H1 (cell line): ENCODE data around the gene PDLIM4. TPM values are rescaled to one million over a fixed set of nuclear protein-coding genes. Genes with fewer than 3 reads are reported as not detected.

ENCODE experiments used
- CTCF ChIA-PET: fragments of 300-600 bp; sonication (Branson Sonifier 250); formaldehyde crosslinking; loops from one replicate; lab custom pipeline; 2021; ENCODE audit not compliant: partially characterized antibody; lab: Charles Lee
- POLR2A ChIA-PET: fragments of 300-600 bp; sonication (Branson Sonifier 250); formaldehyde crosslinking; loops from one replicate; lab custom pipeline; 2021; ENCODE audit warnings: inconsistent platforms; ENCODE audit not compliant: partially characterized antibody; lab: Charles Lee
- DNase-seq, 2 experiments: peaks; one replicate each; pipeline versions ENCODE4 v3.0.0 to v3.0.0-alpha.2; 2010 to 2022; ENCODE audit warnings: low spot score in 2 of 2, low read depth in 1 of 2, mixed read lengths in 1 of 2
- FAIRE-seq: peaks from 2 replicates; lab custom pipeline; 2011; peaks lifted over from hg19 to GRCh38; lab: Jason Lieb, UNC
- H2AFZ ChIP-seq: 2 replicates; pipeline ENCODE4 v1.8.1; 2012; ENCODE audit warnings: low read length, inconsistent platforms
- H2AK5ac ChIP-seq: 2 replicates; pipeline ENCODE4 v1.6.1; 2013; ENCODE audit warnings: low read depth, low read length
- H2BK120ac ChIP-seq: replicated peaks from 2 replicates; pipeline ENCODE3; 2013; ENCODE audit warnings: low read depth, low read length, inconsistent platforms
- H2BK12ac ChIP-seq: 2 replicates; pipeline ENCODE4 v1.6.1; 2013; ENCODE audit warnings: low read depth, low read length
- H2BK15ac ChIP-seq: 2 replicates; pipeline ENCODE4 v1.6.1; 2013; ENCODE audit warnings: low read length
- H2BK20ac ChIP-seq: 2 replicates; pipeline ENCODE4 v1.6.1; 2013; ENCODE audit warnings: low read length
- H2BK5ac ChIP-seq: 2 replicates; pipeline ENCODE4 v1.6.1; 2013; ENCODE audit warnings: low read depth, low read length
- H3K14ac ChIP-seq: 2 replicates; pipeline ENCODE4 v1.6.1; 2013; ENCODE audit warnings: inconsistent platforms; ENCODE audit not compliant: insufficient read length
- H3K18ac ChIP-seq: 2 replicates; pipeline ENCODE4 v1.6.1; 2013; ENCODE audit warnings: low read length; ENCODE audit errors: extremely low read depth
- H3K23ac ChIP-seq: 2 replicates; pipeline ENCODE4 v1.6.1; 2013; ENCODE audit warnings: inconsistent platforms; ENCODE audit not compliant: insufficient read length
- H3K23me2 ChIP-seq: 2 replicates; pipeline ENCODE4 v1.6.1; 2013; ENCODE audit warnings: low read depth, low read length
- H3K27ac ChIP-seq: 2 replicates; pipeline ENCODE4 v1.6.1; 2011; ENCODE audit warnings: low read depth, low read length, inconsistent platforms
- H3K27me3 ChIP-seq, 4 experiments: replicated peaks in 1 of 4; 1 replicate in 1 of 4; 2 replicates in 3 of 4; pipeline versions ENCODE4 v1.6.1 to v1.8.1; 2011 to 2013; ENCODE audit warnings: low read length in 3 of 4, mild to moderate bottlenecking in 3 of 4, inconsistent platforms in 2 of 4, mixed read lengths in 2 of 4, moderate library complexity in 1 of 4; ENCODE audit not compliant: control insufficient read depth in 3 of 4, insufficient read depth in 3 of 4; ENCODE audit errors: extremely low read depth in 1 of 4
- H3K36me3 ChIP-seq, 4 experiments: 2 replicates each; pipeline versions ENCODE4 v1.6.1 to v1.8.1; 2011 to 2013; ENCODE audit warnings: mild to moderate bottlenecking in 4 of 4, low read length in 3 of 4, moderate library complexity in 2 of 4, control low read depth in 1 of 4, inconsistent platforms in 1 of 4; ENCODE audit not compliant: insufficient read depth in 4 of 4, control insufficient read depth in 2 of 4
- H3K4ac ChIP-seq: replicated peaks from 2 replicates; pipeline ENCODE3; 2013; ENCODE audit warnings: low read length, low read depth, mixed read lengths, inconsistent platforms; ENCODE audit not compliant: insufficient read length
- H3K4me1 ChIP-seq, 4 experiments: replicated peaks in 1 of 4; 1 replicate in 1 of 4; 2 replicates in 3 of 4; pipeline versions ENCODE4 v1.6.1 to v1.8.1; 2011 to 2013; ENCODE audit warnings: low read length in 3 of 4, inconsistent platforms in 2 of 4, mixed read lengths in 1 of 4; ENCODE audit not compliant: insufficient read depth in 4 of 4, control insufficient read depth in 3 of 4
- H3K4me2 ChIP-seq, 2 experiments: 2 replicates each; pipeline versions ENCODE4 v1.6.1 to v1.8.1; 2011 to 2013; ENCODE audit warnings: low read depth in 2 of 2, low read length in 2 of 2, control low read depth in 1 of 2, inconsistent platforms in 1 of 2, mild to moderate bottlenecking in 1 of 2; ENCODE audit not compliant: insufficient read depth in 1 of 2
- H3K4me3 ChIP-seq, 4 experiments: fragments of 200-600, 300-600 bp in 1 of 4; sonication (generic), shearing (Covaris generic), sonication (Bioruptor Twin) in 1 of 4; 2 replicates each; pipeline versions ENCODE4 v1.5.1 to v1.8.1; 2011 to 2016; ENCODE audit warnings: low read length in 4 of 4, low read depth in 3 of 4, control low read depth in 2 of 4, inconsistent platforms in 2 of 4, mild to moderate bottlenecking in 2 of 4, mixed read lengths in 1 of 4, moderate library complexity in 1 of 4; ENCODE audit not compliant: insufficient read depth in 2 of 4; ENCODE audit errors: extremely low read depth in 1 of 4
- H3K56ac ChIP-seq: replicated peaks from 2 replicates; pipeline ENCODE3; 2013; ENCODE audit warnings: low read depth, mild to moderate bottlenecking, mixed read lengths, low read length, inconsistent platforms; ENCODE audit not compliant: insufficient read length
- H3K79me1 ChIP-seq: 2 replicates; pipeline ENCODE4 v1.6.1; 2013; ENCODE audit warnings: low read depth, low read length, control low read depth
- H3K79me2 ChIP-seq, 2 experiments: 2 replicates each; pipeline versions ENCODE4 v1.6.1 to v1.8.1; 2012 to 2013; ENCODE audit warnings: low read length in 2 of 2, mild to moderate bottlenecking in 2 of 2, inconsistent platforms in 1 of 2; ENCODE audit not compliant: insufficient read depth in 2 of 2, control insufficient read depth in 1 of 2
- H3K9ac ChIP-seq, 4 experiments: replicated peaks in 1 of 4; 1 replicate in 1 of 4; 2 replicates in 3 of 4; pipeline versions ENCODE4 v1.6.1 to v1.8.1; 2011 to 2013; ENCODE audit warnings: low read depth in 3 of 4, low read length in 3 of 4, control low read depth in 2 of 4, mild to moderate bottlenecking in 2 of 4, moderate library complexity in 2 of 4, inconsistent platforms in 1 of 4; ENCODE audit errors: extremely low read depth in 1 of 4
- H3K9me3 ChIP-seq, 2 experiments: 2 replicates each; pipeline versions ENCODE4 v1.6.1 to v1.8.1; 2012 to 2013; ENCODE audit warnings: mild to moderate bottlenecking in 2 of 2, moderate library complexity in 2 of 2, control low read depth in 1 of 2, inconsistent platforms in 1 of 2, low read depth in 1 of 2, low read length in 1 of 2, mixed read lengths in 1 of 2; ENCODE audit not compliant: insufficient read depth in 2 of 2
- H4K20me1 ChIP-seq, 2 experiments: replicated peaks in 1 of 2; 2 replicates each; pipeline versions ENCODE3 to v1.8.1; 2011 to 2013; ENCODE audit warnings: inconsistent platforms in 2 of 2, low read length in 2 of 2, mild to moderate bottlenecking in 1 of 2; ENCODE audit not compliant: insufficient read depth in 2 of 2, control insufficient read depth in 1 of 2
- H4K5ac ChIP-seq: 2 replicates; pipeline ENCODE4 v1.6.1; 2013; ENCODE audit warnings: low read length, low read depth, mixed read lengths, inconsistent platforms; ENCODE audit not compliant: insufficient read length
- H4K8ac ChIP-seq: 2 replicates; pipeline ENCODE4 v1.8.0; 2013; ENCODE audit warnings: mild to moderate bottlenecking, moderate library complexity, low read length, inconsistent platforms; ENCODE audit not compliant: insufficient read depth; ENCODE audit errors: extremely low read depth
- H4K91ac ChIP-seq: replicated peaks from 2 replicates; pipeline ENCODE3; 2013; ENCODE audit warnings: low read length, mixed read lengths, inconsistent platforms; ENCODE audit not compliant: insufficient read length
- ATF3 ChIP-seq: IDR thresholded peaks from 2 replicates; pipeline ENCODE4 v1.6.1; 2011; ENCODE audit warnings: low read depth, mild to moderate bottlenecking, low read length; ENCODE audit not compliant: insufficient read depth
- CHD1 ChIP-seq: IDR thresholded peaks from 2 replicates; pipeline ENCODE4 v1.6.1; 2012; ENCODE audit warnings: low read depth, low read length, improper control_type of control experiment
- SIX5 ChIP-seq: IDR thresholded peaks from 2 replicates; pipeline ENCODE4 v1.6.1; 2011; ENCODE audit warnings: mild to moderate bottlenecking, low read depth, low read length
- SP1 ChIP-seq: IDR thresholded peaks from 2 replicates; pipeline ENCODE4 v1.6.1; 2011; ENCODE audit warnings: low read depth, low read length
- WGBS, 2 experiments: shearing (Covaris generic) in 1 of 2; methylation state at CpG; one replicate each; pipeline versions ENCODE4 v1.1.6 to v1.1.7; 2013 to 2015; ENCODE audit warnings: low lambda C conversion rate in 2 of 2, mixed read lengths in 2 of 2, inconsistent platforms in 1 of 2, low coverage in 1 of 2, missing lambda C conversion rate in 1 of 2; ENCODE audit not compliant: insufficient replicate concordance in 2 of 2, insufficient coverage in 1 of 2, insufficient read length in 1 of 2; ENCODE audit errors: extremely low coverage in 1 of 2, missing lambda C conversion rate in 1 of 2; 5-methylcytosine and 5-hydroxymethylcytosine counted together
- polyA plus RNA-seq, 7 experiments: library from polyadenylated mRNA; depleted of rRNA in 3 of 7; stranded (reverse) in 5 of 7; unstranded in 2 of 7; fragments of >200 nt in 5 of 7; fragments of 200-250 nt in 2 of 7; gene quantifications; 1 replicate in 5 of 7; 2 replicates in 1 of 7; 4 replicates in 1 of 7; pipeline versions ENCODE4 v1.2.1 to v1.2.3, GENCODE V29; 2011 to 2013; ENCODE audit warnings: missing spikeins in 2 of 7, mixed read lengths in 2 of 7
- total RNA-seq: library from RNA; stranded (reverse); fragmentation: NEBNext Ultra II Directional; extraction: Animal tissue kit (Norgen Biotek cat#: 25700); gene quantifications from 2 replicates; pipeline ENCODE4 v1.2.1, GENCODE V29; 2021

Gene PDLIM4
- total and polyA plus RNA-seq, 2 of the 8 experiments (the other 6 are each of a cell fraction or from before 2014, with no cell fraction given), result 10.7 to 29.1 TPM

DNA sequence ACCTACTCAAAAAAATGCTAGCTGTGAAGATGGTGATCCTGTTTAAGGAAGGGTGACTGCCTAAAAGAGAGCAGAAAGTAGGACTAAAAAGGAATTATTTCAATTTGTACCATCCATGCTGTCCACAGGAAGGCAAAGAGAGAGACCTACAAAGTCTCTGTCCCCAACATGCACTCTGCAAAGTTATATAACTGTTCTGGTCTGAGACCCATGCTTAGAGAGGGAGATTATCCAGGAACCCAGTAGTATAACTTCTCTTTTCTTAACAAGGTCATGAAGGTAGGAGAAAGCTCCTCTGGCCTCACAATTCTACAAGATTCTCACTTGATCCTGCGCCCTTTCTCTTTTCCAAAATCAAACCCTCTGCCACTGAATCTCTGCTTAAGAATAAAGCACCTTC, 62.5 kb downstream of the PDLIM4 start:
- H2BK12ac ChIP-seq, result no peak overlapping the region
- H3K4ac ChIP-seq, result no peak overlapping the region
- no peaks in the 10 kb centered on the region for H3K79me2 ChIP-seq
- no peaks in the 10 kb centered on the region; a peak in 1 of 4 replicates for H3K9me3 ChIP-seq
- no peaks in the 10 kb centered on the region for H3K27me3 ChIP-seq
- no peak overlapping the region for H2AK5ac ChIP-seq
- H3K14ac ChIP-seq, result no peak overlapping the region
- no peak overlapping the region for H4K91ac ChIP-seq
- H3K27ac ChIP-seq, result no peak overlapping the region
- no peaks in the 10 kb centered on the region for H3K23me2 ChIP-seq
- H3K18ac ChIP-seq, result no peak overlapping the region
- H2BK120ac ChIP-seq, result no peak overlapping the region
- TF ChIP-seq SIX5, result no peak
- no peak for TF ChIP-seq ATF3
- TF ChIP-seq SP1, result no peak
- TF ChIP-seq CHD1, result no peak
- no peak overlapping the region for H2AFZ ChIP-seq
- no peak overlapping the region for H3K9ac ChIP-seq
- H2BK15ac ChIP-seq, result no peak overlapping the region
- peaks cover 5 to 10% (median 8%) of the 10 kb centered on the region in 4 experiments for H3K4me1 ChIP-seq
- H3K79me1 ChIP-seq, result no peaks in the 10 kb centered on the region
- no peak overlapping the region for H2BK20ac ChIP-seq
- no peaks in the 10 kb centered on the region for H3K36me3 ChIP-seq
- no peak overlapping the region for H3K23ac ChIP-seq
- H3K4me3 ChIP-seq, result no peak overlapping the region
- H4K20me1 ChIP-seq, result no peaks in the 10 kb centered on the region
- POLR2A ChIA-PET, result interaction anchor here (0.7 kb wide), 1 partner anchor 26 kb away, joined by 3 read pairs; no protein-coding TSS in a partner anchor
- no peak overlapping the region for H2BK5ac ChIP-seq
- FAIRE-seq, result no peak
- no peak overlapping the region for H4K5ac ChIP-seq
- DNase-seq, result no peak
- CTCF ChIA-PET, result interaction anchor here (1.5 to 2.9 kb wide), 2 partner anchors 10 to 82 kb away, joined by 3 to 15 read pairs; no protein-coding TSS in a partner anchor
- no peak overlapping the region for H3K56ac ChIP-seq
- H4K8ac ChIP-seq, result no peak overlapping the region
- no peak overlapping the region for H3K4me2 ChIP-seq
- WGBS, 2 experiments, result 73% methylated on average over 1 of the region's 1 CpG; no CpG with 5 or more reads in 1 of the 2 experiments
